Suprapubic skin (tissue), 4 donors: ENCODE results near the gene FRMD8.
A peak's percentile ranks its signal among the peaks of the same experiment; 100 is the strongest.

Experiments
- EP300 ChIP-seq: sonication (generic); formaldehyde crosslinking; IDR thresholded peaks from one replicate; pipeline ENCODE4 v1.6.1; 2017; ENCODE audit warnings: antibody characterized with exemption
- POLR2A ChIP-seq, 2 donors: fragments of 450-650 bp; IDR thresholded peaks; one replicate each; pipeline ENCODE4 v1.6.1; 2017; ENCODE audit warnings: antibody characterized with exemption in 2 of 2, mild to moderate bottlenecking in 2 of 2, moderate library complexity in 2 of 2
- POLR2AphosphoS5 ChIP-seq, 3 donors: sonication (generic); formaldehyde crosslinking; IDR thresholded peaks; one replicate each; pipeline ENCODE4 v1.6.1; 2017; ENCODE audit warnings: antibody characterized with exemption in 3 of 3
- TF ChIP-seq, protein P1 (sequence below), 2 donors: fragments of 200-600 bp in 1 of 2; fragments of 450-650 bp in 1 of 2; sonication (generic) in 1 of 2; IDR thresholded peaks; one replicate each; pipeline ENCODE4 v1.5.1; 2016 to 2019; ENCODE audit warnings: antibody characterized with exemption in 2 of 2, mild to moderate bottlenecking in 1 of 2, moderate library complexity in 1 of 2

- TF ChIP-seq, protein P1, sequence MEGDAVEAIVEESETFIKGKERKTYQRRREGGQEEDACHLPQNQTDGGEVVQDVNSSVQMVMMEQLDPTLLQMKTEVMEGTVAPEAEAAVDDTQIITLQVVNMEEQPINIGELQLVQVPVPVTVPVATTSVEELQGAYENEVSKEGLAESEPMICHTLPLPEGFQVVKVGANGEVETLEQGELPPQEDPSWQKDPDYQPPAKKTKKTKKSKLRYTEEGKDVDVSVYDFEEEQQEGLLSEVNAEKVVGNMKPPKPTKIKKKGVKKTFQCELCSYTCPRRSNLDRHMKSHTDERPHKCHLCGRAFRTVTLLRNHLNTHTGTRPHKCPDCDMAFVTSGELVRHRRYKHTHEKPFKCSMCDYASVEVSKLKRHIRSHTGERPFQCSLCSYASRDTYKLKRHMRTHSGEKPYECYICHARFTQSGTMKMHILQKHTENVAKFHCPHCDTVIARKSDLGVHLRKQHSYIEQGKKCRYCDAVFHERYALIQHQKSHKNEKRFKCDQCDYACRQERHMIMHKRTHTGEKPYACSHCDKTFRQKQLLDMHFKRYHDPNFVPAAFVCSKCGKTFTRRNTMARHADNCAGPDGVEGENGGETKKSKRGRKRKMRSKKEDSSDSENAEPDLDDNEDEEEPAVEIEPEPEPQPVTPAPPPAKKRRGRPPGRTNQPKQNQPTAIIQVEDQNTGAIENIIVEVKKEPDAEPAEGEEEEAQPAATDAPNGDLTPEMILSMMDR (IDR thresholded peaks at IDR 0.05) = no peak
- TF ChIP-seq POLR2AphosphoS5 (IDR thresholded peaks at IDR 0.05) = peak in 2 of 3 donors; percentile 6 to 30
- TF ChIP-seq EP300 = no peak
- TF ChIP-seq POLR2A (IDR thresholded peaks at IDR 0.05) = peak in 1 of 2 donors; percentile 13
These were observed 58.7 kb downstream of the FRMD8 start for GRCh38 chr11:65445101-65445603.
